ENCODE results near the gene OR8K5. TPM values are rescaled to one million over a fixed set of nuclear protein-coding genes. Genes with fewer than 3 reads are reported as not detected.
"Not testable (repeated sequence)": the region's sequence is repeated elsewhere in the genome, so short reads cannot be mapped to it uniquely, and the experiment has no call there.

Gene OR8K5
- not detected for polyA plus RNA-seq (2013, experiment 1 of 2; ENCODE audit: insufficient read length)
- polyA plus RNA-seq (2013, experiment 2 of 2; ENCODE audit: insufficient read length): not detected

GRCh38 chr11:56160217-56160616, at the start of gene OR8K5:
Gene OR8K5, minus strand, starts transcription at chr11:56160317. Its CDS starts 0 bp downstream, at chr11:56160317.
- no peak for DNase-seq

- no peak for DNase-seq
These were observed 47.7 kb upstream of the OR8K5 start for GRCh38 chr11:56207790-56208189.

- DNase-seq: no peak
These were observed 37.2 kb upstream of the OR8K5 start for GRCh38 chr11:56197367-56197766.

GRCh38 chr11:56196705-56197104, 36.6 kb upstream of the OR8K5 start:
- DNase-seq: no peak

GRCh38 chr11:56188602-56189001, 28.5 kb upstream of the OR8K5 start:
- DNase-seq: no peak

GRCh38 chr11:56183459-56183858, 23.3 kb upstream of the OR8K5 start:
- DNase-seq: no peak

GRCh38 chr11:56176318-56176717, 16.2 kb upstream of the OR8K5 start, which contains the start of gene OR5J2:
Gene OR5J2, plus strand, starts transcription at chr11:56176618. Its CDS starts 0 bp downstream, at chr11:56176618.
- no peak for DNase-seq

- no peak for DNase-seq
These were observed 12.2 kb upstream of the OR8K5 start for GRCh38 chr11:56172256-56172830.

- no peak for DNase-seq
These were observed 3.7 kb upstream of the OR8K5 start for GRCh38 chr11:56163804-56164203.

- DNase-seq: no peak
These were observed 7.8 kb downstream of the OR8K5 start for GRCh38 chr11:56152333-56152732.

GRCh38 chr11:56151376-56151775, 8.7 kb downstream of the OR8K5 start:
- DNase-seq: no peak

- DNase-seq: not testable (repeated sequence)
These were observed 16.4 kb downstream of the OR8K5 start for GRCh38 chr11:56143681-56144080.

GRCh38 chr11:56140151-56140661, 19.9 kb downstream of the OR8K5 start, which contains the start of gene OR8J3:
Gene OR8J3, minus strand, starts transcription at chr11:56140201. Its CDS starts 2,483 bp downstream, at chr11:56137718.
- no peak for DNase-seq

GRCh38 chr11:56122073-56122472, 38.0 kb downstream of the OR8K5 start, which contains the start of gene OR8H3:
Gene OR8H3, plus strand, starts transcription at chr11:56122373. Its CDS starts 0 bp downstream, at chr11:56122373.
- no peak for DNase-seq
